ENCODE data around the gene PLCB4.
"Not testable (repeated sequence)": the region's sequence is repeated elsewhere in the genome, so short reads cannot be mapped to it uniquely, and the experiment has no call there.

Gene PLCB4

GRCh38 chr20:9068841-9069663 lies at the start of gene PLCB4:
Gene PLCB4, plus strand, starts transcription at chr20:9069087. Its CDS starts 238,728 bp downstream, at chr20:9307815.
- DNase-seq: no peak

DNA sequence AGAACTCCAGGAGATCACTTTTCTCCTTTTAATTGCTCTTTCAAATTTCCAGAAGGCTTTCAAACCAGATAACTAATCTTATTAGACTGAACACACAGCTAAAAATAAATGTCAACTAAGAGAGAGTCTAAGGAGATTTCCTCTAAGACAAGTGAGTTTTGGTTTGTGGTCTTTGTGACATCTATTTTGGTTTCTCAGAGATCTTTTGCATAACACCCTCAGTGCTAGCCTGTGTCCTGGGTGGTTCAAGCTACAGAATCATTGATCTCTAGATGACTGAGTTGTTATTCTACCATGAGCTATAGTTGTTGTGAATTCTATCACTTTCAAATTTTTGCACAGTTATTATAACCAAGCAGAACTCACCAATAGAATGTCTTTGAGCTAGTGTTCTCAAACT lies 49.1 kb upstream of the PLCB4 start:
- DNase-seq: no peak

- no peak for DNase-seq
Measured at GRCh38 chr20:9021216-9021615, 47.7 kb upstream of the PLCB4 start.

DNA sequence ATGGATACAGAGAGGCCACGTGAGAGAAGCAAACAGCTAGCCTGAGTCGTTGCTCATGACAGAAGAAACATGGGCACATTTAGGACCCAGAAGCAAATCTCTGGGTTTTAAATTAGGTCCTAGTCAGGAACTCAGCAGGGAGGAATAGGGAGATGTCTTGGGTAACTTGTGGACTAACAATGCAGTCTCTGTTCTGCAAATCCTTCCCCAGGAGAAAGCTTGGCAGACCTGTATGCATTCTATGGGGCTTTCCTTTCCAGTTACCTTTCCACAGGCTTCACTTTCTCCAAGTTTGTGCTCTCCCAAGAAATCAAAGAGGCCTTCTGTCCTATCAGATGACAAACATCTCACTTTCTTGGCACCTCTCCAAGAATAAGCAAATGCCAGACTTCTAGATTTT lies 47.2 kb upstream of the PLCB4 start:
- no peak for DNase-seq

DNA sequence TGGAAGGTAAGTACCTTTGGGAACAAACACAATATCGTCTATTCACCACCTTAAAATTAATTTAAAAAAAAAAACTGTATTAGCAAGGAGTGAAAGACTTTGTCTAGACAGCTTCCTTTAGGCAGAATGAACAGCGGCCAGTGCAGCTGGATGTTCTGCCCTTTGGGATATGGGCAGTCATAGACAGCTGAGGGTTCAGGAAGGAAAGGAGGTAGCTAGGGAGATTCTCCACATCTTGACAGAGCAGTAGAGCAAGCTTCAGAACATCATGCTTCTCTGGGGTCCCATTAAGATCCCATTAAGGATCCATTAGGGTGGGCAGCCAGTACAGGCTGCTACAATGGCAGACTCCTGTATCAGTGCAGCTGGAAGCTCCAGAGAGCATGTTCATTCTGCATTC lies 46.5 kb upstream of the PLCB4 start:
- DNase-seq: no peak

- no peak for DNase-seq
Measured at GRCh38 chr20:9024606-9025005, 44.3 kb upstream of the PLCB4 start.

DNA sequence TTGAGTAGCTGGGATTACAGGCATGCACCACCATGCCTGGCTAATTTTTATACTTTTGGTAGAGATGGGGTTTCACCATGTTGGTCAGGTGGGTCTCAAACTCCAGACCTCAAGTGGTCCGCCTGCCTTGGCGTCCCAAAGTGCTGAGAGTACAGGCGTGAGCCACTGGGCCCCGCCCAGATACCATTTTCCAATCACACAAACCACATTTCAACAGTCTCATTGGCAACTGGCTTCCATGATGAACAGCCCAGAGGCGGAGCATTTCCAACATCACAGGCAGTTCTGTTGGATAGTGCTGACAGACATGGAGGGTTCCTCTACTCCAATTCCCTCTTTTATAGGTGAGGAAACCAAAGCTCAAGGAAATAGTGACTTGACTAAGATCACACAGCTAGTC lies 43.9 kb upstream of the PLCB4 start:
- DNase-seq: no peak

DNA sequence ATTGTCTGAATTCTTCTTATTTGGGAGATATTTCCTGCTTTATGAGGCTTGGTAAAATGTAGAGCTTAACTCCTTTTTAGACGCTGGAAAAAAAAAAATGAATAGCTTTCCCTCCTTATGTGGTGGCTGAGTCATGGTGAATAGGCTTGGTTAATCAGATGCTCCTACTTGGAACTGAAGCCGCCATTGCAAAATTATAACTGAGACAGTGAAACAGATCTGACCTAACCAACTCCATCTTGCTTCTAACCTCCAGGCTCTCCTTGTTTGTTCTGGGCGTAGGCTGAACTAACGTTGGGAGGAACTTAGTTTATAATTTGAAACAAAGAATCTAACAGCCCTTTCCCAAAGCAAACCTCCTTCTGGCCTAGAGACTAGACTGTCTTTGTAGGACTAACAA lies 43.2 kb upstream of the PLCB4 start:
- DNase-seq: no peak

DNA sequence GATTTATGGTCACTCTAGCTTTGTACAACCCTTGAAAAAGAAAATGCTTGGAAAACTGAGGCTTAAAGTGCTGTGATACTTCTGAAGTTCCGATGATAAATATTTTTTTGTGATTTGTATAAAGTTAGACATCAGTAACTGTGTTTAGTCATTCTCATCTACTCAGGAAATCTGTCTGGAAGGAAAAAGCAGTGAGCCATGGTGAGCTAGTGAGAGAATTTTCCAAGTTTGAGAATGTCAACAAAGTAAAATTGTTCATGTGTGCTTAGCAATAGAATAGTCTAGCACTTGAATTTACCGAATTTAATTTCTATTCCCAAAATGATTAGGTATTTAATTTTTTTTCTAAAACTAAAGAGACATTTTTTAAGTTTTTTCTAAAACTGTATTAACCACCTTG lies 41.3 kb upstream of the PLCB4 start:
- DNase-seq: no peak

GRCh38 chr20:9028419-9028818 lies 40.5 kb upstream of the PLCB4 start:
- DNase-seq: no peak

GRCh38 chr20:9031991-9032390 lies 36.9 kb upstream of the PLCB4 start:
- no peak for DNase-seq

DNA sequence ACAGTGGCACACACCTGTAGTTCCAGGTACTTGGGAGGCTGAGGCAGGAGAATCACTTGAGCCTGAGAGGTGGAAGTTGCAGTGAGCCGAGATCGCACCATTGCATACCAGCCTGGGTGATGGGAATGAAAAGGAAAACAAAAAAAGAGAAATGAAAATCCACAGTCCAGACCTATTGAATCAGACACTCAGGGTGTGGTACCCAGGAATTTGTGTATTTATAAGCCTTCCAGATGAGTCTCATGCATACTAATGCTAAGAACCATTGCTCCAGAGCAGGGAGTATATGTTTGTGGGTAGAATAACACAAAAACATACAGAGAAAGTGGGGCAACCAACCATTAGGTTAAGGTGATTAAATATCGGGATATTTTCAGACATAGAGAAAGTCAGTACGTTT lies 36.1 kb upstream of the PLCB4 start:
- DNase-seq: no peak

GRCh38 chr20:9035126-9035525 lies 33.8 kb upstream of the PLCB4 start:
- DNase-seq: no peak

DNA sequence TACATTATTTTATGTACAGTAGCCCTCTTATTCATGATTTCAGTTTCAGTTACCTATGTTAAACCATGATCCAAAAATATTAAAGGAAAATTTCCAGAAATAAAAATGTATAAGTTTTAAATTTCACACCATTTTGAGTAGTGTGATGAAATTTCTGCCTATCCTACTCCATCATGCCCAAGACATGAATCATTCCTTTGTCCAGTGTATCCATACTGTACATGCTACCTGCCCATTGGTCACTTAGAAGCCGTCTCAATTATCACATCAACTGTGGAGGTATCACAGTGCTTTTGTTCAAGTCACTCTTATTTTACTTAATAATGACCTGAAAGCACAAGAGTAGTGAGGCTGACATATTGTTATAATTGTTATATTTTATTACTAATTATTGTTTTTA lies 32.3 kb upstream of the PLCB4 start:
- DNase-seq: no peak

DNA sequence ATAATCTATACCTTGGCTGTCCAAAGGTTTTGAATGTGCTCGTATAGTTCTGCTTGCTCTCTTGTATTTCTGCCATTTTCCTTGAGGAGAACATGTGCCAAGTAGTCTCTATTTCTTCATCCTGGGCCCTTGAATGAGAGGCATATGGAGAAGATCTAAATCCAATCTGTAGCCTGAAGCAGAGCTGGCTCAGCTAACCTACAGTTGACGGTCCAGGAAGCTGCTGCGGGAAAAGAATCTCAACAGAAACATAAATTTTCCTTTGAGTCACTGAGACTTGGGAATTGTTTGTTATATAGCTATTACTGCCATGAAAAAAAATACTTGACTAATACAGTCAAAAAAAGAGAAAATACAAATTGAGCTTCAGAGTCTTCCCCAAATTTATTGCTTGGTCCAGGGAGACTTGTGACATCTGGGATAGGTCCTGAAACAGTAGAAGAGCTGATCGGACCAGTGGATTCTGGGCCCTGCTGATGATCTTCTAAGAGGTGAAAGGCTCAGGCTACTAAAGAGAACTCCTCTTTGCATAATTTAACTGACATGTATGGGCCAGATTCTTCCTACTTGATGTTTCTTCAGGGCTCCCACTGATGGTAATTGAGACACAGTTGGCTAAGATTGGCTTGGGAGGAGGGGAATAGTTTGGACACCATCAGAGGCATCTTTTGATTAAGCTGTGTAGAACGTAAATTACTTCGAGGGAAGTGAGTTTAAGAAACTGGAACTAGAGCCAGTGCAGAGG lies 29.9 kb upstream of the PLCB4 start:
- DNase-seq: no peak

DNA sequence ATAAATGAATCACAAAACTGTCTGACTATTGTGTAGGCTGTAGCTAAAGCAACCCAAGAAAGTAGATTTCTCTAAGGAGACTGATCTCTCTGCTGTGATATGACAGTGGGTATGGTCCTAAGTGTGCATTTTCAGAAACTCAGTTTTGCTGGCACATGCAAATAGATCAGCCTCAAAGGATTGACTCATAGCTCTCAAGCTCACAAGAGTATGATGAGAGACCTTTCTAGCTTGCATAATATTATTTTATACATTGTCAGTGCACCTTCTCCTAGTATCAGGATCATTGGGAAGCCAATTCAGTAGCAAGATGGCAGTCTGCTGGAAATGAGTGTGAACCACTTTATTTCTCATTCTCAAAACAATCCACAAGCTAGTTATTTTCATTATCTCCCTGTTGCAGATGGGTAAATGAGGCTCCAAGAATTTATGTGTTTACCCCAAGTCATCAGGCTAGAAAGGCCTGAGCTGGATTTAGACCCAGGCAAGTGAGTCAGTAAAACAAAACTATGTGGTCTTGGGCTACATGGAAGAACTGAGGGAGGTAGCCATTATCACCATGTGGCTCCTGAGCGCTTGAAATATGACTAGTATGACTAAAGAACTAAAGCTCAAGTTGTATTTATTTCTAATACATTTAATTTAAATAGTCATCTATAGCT lies 27.9 kb upstream of the PLCB4 start:
- no peak for DNase-seq

GRCh38 chr20:9043364-9043763 lies 25.5 kb upstream of the PLCB4 start:
- DNase-seq: no peak

DNA sequence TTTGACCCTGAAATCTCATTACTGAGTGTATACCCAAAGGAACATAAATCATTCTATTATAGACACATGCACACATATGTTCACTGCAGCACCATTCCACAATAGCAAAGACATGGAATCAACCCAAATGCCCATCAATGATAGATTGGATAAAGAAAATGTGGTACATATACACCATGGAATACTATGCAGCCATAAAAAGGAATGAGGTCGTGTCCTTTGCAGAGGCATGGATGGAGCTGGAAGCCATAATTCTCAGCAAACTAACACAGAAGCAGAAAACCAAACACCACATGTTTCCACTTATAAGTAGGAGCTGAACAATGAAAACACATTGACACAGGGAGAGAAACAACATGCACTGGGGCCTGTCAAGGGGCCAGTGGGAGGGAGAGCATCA lies 21.0 kb upstream of the PLCB4 start:
- not testable (repeated sequence) for DNase-seq

- no peak for DNase-seq
Measured at GRCh38 chr20:9051508-9051907, 17.4 kb upstream of the PLCB4 start.

- no peak for DNase-seq
Measured at GRCh38 chr20:9052136-9052535, 16.8 kb upstream of the PLCB4 start.

DNA sequence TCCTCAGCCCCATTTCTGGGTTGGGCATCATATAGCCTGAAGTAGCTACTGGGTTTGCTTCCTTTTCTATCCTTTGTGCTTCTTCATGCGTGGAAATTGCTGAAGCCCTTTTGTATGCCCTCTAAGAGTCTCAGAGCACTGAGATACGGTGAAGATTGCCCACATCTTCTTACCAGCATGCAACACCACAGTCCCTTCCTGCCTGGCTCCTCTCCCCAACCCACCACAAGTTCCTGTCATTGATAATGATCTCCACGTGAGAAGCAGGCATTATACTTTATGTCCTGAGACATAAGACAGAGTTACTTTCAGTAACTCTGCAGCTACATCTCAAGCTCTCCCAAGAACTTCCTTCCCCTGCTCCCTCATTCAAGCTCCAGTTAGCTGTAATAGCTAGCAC lies 15.8 kb upstream of the PLCB4 start:
- DNase-seq: no peak

- no peak for DNase-seq
Measured at GRCh38 chr20:9054176-9054575, 14.7 kb upstream of the PLCB4 start.

DNA sequence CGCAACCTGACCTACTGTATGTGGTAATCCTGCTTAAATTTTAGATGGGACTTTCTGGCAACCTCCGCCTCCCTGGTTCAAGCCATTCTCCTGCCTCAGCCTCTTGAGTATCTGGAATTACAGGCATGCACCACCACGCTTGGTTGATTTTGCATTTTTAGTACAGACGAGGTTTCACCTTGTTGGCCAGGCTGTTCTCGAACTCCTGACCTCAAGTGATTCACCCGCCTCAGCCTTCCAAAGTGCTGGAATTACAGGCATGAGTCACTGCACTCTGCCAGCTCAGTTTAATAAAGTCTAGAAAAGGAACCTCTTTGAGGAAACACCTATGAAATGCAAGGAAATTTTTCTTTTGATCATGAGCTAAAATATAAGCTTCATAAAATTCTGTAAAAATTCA lies 9.0 kb upstream of the PLCB4 start:
- no peak for DNase-seq

GRCh38 chr20:9061434-9061833 lies 7.5 kb upstream of the PLCB4 start:
- DNase-seq: no peak

Measured in bone marrow (tissue), 2 donors.